ENCODE measurements around the gene AKAP3.

- TF ChIP-seq ZNF274 (IDR thresholded peaks at IDR 0.05; ENCODE audit: low read depth, low read length) (no peak), YY1 (IDR thresholded peaks at IDR 0.05; ENCODE audit: insufficient read depth, insufficient read length) (no peak)
Observed at GRCh38 chr12:4603946-4604345, 44.9 kb downstream of the AKAP3 start.
